Measurements from ENCODE around the gene ABCD4. TPM values are rescaled to one million over a fixed set of nuclear protein-coding genes. Genes with fewer than 3 reads are reported as not detected.

The ABCD4 gene
- polyA plus RNA-seq, 1 of the 3 experiments (the other 2 are of a cell fraction) = 37.0 TPM

DNA sequence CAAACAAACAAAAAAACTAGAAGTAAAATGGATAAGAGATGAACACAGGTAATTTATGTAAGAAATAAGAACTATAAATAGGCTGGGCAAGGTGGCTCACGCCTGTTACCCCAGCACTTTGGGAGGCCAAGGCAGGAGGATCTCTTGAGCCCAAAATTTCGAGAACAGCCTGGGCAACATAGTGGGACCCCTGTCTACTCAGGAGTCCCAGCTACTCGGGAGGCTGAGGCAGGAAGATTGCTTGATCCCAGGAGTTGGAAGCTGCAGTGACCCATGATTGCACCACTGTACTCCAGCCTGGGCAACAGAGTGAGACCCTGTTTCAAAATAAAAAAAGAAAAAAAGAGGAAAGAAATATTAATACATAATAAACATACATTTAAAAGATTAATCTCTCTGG is 22.7 kb upstream of the ABCD4 start:
- Histone ChIP-seq H3K27me3 (ENCODE audit: insufficient read depth) (no peaks in the 10 kb centered on the region), H3K9me2 (no peaks in the 10 kb centered on the region), H3K36me3 (replicated peaks in 1 of 2; ENCODE audit: control insufficient read depth in 1 of 2, insufficient read depth in 2 of 2, low read length in 1 of 2) (no peaks in the 10 kb centered on the region), H3K4me3 (ENCODE audit: low read depth in 2 of 2, low read length in 1 of 2) (no peak overlapping the region), H2AFZ (ENCODE audit: low read depth) (no peak overlapping the region), H3K9me3 (no peaks in the 10 kb centered on the region), H3K9ac (no peak overlapping the region), H3K79me2 (ENCODE audit: insufficient read depth) (no peaks in the 10 kb centered on the region), H3K27ac (ENCODE audit: low read depth in 2 of 2, low read length in 1 of 2) (no peak overlapping the region), H3K4me1 (ENCODE audit: control insufficient read depth in 1 of 2, insufficient read depth in 2 of 2, low read depth in 1 of 2, low read length in 1 of 2) (no peaks in the 10 kb centered on the region), H3K4me2 (no peak overlapping the region), H3F3A (replicated peaks; ENCODE audit: insufficient read depth) (no peaks in the 10 kb centered on the region), H4K20me1 (ENCODE audit: insufficient read depth) (no peaks in the 10 kb centered on the region)
- CTCF ChIA-PET = interaction anchor here (0.7 to 3.7 kb wide), 11 partner anchors 10 to 161 kb away, joined by 3 to 37 read pairs (median 5); no protein-coding TSS in a partner anchor
- 42% methylated on average over 3 of the region's 3 CpGs for WGBS (ENCODE audit: low lambda C conversion rate)
- POLR2A ChIA-PET = no interaction called here
- DNase-seq = no peak
- no peak for TF ChIP-seq SIN3A (IDR thresholded peaks at IDR 0.05; ENCODE audit: borderline replicate concordance, low read depth, low read length)
- no peak for TF ChIP-seq GATA2 (CRISPR knock-in tag; IDR thresholded peaks at IDR 0.05)
- no peak for TF ChIP-seq ELF1 (IDR thresholded peaks at IDR 0.05)
- TF ChIP-seq, protein P1, sequence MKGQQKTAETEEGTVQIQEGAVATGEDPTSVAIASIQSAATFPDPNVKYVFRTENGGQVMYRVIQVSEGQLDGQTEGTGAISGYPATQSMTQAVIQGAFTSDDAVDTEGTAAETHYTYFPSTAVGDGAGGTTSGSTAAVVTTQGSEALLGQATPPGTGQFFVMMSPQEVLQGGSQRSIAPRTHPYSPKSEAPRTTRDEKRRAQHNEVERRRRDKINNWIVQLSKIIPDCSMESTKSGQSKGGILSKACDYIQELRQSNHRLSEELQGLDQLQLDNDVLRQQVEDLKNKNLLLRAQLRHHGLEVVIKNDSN (IDR thresholded peaks at IDR 0.05; ENCODE audit: borderline replicate concordance, low read depth) = no peak
- no peak for TF ChIP-seq TAF1 (IDR thresholded peaks at IDR 0.05; ENCODE audit: borderline replicate concordance, low read depth, low read length)
- no peak for TF ChIP-seq TCF12 (IDR thresholded peaks at IDR 0.05)
- TF ChIP-seq, protein P2, sequence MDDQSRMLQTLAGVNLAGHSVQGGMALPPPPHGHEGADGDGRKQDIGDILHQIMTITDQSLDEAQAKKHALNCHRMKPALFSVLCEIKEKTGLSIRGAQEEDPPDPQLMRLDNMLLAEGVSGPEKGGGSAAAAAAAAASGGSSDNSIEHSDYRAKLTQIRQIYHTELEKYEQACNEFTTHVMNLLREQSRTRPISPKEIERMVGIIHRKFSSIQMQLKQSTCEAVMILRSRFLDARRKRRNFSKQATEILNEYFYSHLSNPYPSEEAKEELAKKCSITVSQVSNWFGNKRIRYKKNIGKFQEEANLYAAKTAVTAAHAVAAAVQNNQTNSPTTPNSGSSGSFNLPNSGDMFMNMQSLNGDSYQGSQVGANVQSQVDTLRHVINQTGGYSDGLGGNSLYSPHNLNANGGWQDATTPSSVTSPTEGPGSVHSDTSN (IDR thresholded peaks at IDR 0.05) = no peak
- TF ChIP-seq, protein P3, sequence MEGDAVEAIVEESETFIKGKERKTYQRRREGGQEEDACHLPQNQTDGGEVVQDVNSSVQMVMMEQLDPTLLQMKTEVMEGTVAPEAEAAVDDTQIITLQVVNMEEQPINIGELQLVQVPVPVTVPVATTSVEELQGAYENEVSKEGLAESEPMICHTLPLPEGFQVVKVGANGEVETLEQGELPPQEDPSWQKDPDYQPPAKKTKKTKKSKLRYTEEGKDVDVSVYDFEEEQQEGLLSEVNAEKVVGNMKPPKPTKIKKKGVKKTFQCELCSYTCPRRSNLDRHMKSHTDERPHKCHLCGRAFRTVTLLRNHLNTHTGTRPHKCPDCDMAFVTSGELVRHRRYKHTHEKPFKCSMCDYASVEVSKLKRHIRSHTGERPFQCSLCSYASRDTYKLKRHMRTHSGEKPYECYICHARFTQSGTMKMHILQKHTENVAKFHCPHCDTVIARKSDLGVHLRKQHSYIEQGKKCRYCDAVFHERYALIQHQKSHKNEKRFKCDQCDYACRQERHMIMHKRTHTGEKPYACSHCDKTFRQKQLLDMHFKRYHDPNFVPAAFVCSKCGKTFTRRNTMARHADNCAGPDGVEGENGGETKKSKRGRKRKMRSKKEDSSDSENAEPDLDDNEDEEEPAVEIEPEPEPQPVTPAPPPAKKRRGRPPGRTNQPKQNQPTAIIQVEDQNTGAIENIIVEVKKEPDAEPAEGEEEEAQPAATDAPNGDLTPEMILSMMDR (IDR thresholded peaks at IDR 0.05) = no peak
- no peak for TF ChIP-seq YY1 (IDR thresholded peaks at IDR 0.05; ENCODE audit: low read depth)
- no peak for TF ChIP-seq FOXJ3 (CRISPR knock-in tag; IDR thresholded peaks at IDR 0.05)
- TF ChIP-seq RCOR1 (IDR thresholded peaks at IDR 0.05; ENCODE audit: low read length) = no peak
- TF ChIP-seq, protein P4, sequence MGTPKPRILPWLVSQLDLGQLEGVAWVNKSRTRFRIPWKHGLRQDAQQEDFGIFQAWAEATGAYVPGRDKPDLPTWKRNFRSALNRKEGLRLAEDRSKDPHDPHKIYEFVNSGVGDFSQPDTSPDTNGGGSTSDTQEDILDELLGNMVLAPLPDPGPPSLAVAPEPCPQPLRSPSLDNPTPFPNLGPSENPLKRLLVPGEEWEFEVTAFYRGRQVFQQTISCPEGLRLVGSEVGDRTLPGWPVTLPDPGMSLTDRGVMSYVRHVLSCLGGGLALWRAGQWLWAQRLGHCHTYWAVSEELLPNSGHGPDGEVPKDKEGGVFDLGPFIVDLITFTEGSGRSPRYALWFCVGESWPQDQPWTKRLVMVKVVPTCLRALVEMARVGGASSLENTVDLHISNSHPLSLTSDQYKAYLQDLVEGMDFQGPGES (IDR thresholded peaks at IDR 0.05; ENCODE audit: low read depth, low read length) = no peak
- TF ChIP-seq, protein P5, sequence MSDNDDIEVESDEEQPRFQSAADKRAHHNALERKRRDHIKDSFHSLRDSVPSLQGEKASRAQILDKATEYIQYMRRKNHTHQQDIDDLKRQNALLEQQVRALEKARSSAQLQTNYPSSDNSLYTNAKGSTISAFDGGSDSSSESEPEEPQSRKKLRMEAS (IDR thresholded peaks at IDR 0.05; ENCODE audit: low read depth) = no peak
- no peak for TF ChIP-seq NFIC (IDR thresholded peaks at IDR 0.05; ENCODE audit: borderline replicate concordance)
- no peak for TF ChIP-seq NRF1 (IDR thresholded peaks at IDR 0.05; ENCODE audit: low read depth, low read length)
- TF ChIP-seq MXI1 (IDR thresholded peaks at IDR 0.05; ENCODE audit: low read depth, low read length) = no peak
- no peak for TF ChIP-seq RAD21 (IDR thresholded peaks at IDR 0.05; ENCODE audit: low read length)
- no peak for TF ChIP-seq SMC3 (IDR thresholded peaks at IDR 0.05; ENCODE audit: low read depth, low read length)
- no peak for TF ChIP-seq GABPA (IDR thresholded peaks at IDR 0.05; ENCODE audit: low read depth)

Measured in SK-N-SH (cell line).